Measurements from ENCODE around the gene SSBP4. TPM values are rescaled to one million over a fixed set of nuclear protein-coding genes. Genes with fewer than 3 reads are reported as not detected.
A peak's percentile ranks its signal among the peaks of the same experiment; 100 is the strongest.

Gene SSBP4
- polyA plus RNA-seq, 1 of the 3 experiments (the other 2 are of a cell fraction) = 24.9 TPM

GRCh38 chr19:18385359-18385674, 33.9 kb upstream of the SSBP4 start:
- Histone ChIP-seq H3K79me2 (ENCODE audit: insufficient read depth) (peaks cover 9% of the 10 kb centered on the region), H3K9ac (no peak overlapping the region), H2AFZ (ENCODE audit: low read depth) (no peak overlapping the region), H3K36me3 (replicated peaks in 1 of 2; ENCODE audit: control insufficient read depth in 1 of 2, insufficient read depth in 2 of 2, low read length in 1 of 2) (peaks cover 3 to 6% of the 10 kb centered on the region in 2 experiments), H3K9me3 (no peaks in the 10 kb centered on the region), H3K4me1 (ENCODE audit: control insufficient read depth in 1 of 2, insufficient read depth in 2 of 2, low read depth in 1 of 2, low read length in 1 of 2) (peaks cover 4 to 9% of the 10 kb centered on the region in 2 experiments; a peak in 2 of 4 replicates), H3K27me3 (ENCODE audit: insufficient read depth) (no peaks in the 10 kb centered on the region), H3K4me3 (ENCODE audit: low read depth in 2 of 2, low read length in 1 of 2) (no peak overlapping the region), H3K9me2 (no peaks in the 10 kb centered on the region), H4K20me1 (ENCODE audit: insufficient read depth) (no peaks in the 10 kb centered on the region; the same call in 1 of the 2 replicates), H3K4me2 (no peak overlapping the region), H3K27ac (ENCODE audit: low read depth in 2 of 2, low read length in 1 of 2) (peak overlapping the region; percentile 23 to 24; a peak in 2 of 4 replicates), H3F3A (replicated peaks; ENCODE audit: insufficient read depth) (peaks cover 18% of the 10 kb centered on the region)
- 97% methylated on average over 3 of the region's 3 CpGs for WGBS (ENCODE audit: low lambda C conversion rate)
- POLR2A ChIA-PET = no interaction called here
- CTCF ChIA-PET = interaction anchor here (0.6 to 8.6 kb wide), 11 partner anchors 12 to 36 kb away, joined by 3 to 160 read pairs (median 6); partner anchors contain the start of gene SSBP4
- TF ChIP-seq GABPA (IDR thresholded peaks at IDR 0.05; ENCODE audit: low read depth) (no peak), TCF12 (IDR thresholded peaks at IDR 0.05) (no peak), REST (IDR thresholded peaks at IDR 0.05; ENCODE audit: low read depth, low read length) (no peak), RAD21 (IDR thresholded peaks at IDR 0.05; ENCODE audit: low read length) (no peak), USF2 (IDR thresholded peaks at IDR 0.05; ENCODE audit: borderline replicate concordance, low read depth, low read length) (no peak), RFX5 (IDR thresholded peaks at IDR 0.05; ENCODE audit: low read length) (no peak), RCOR1 (IDR thresholded peaks at IDR 0.05; ENCODE audit: low read length) (no peak), MXI1 (IDR thresholded peaks at IDR 0.05; ENCODE audit: low read depth, low read length) (no peak), NRF1 (IDR thresholded peaks at IDR 0.05; ENCODE audit: low read depth, low read length) (no peak), USF1 (IDR thresholded peaks at IDR 0.05; ENCODE audit: borderline replicate concordance, low read depth) (no peak), CHD2 (IDR thresholded peaks at IDR 0.05; ENCODE audit: low read length, partially characterized antibody) (no peak), JUND (IDR thresholded peaks at IDR 0.05) (no peak), FOXJ3 (CRISPR knock-in tag; IDR thresholded peaks at IDR 0.05) (no peak), NFIC (IDR thresholded peaks at IDR 0.05; ENCODE audit: borderline replicate concordance) (no peak), TEAD4 (IDR thresholded peaks at IDR 0.05; ENCODE audit: borderline replicate concordance, insufficient read depth) (no peak)
- DNase-seq = no peak
